Smooth muscle cell (in vitro differentiated cells): ENCODE results near the gene OAS3. TPM values are rescaled to one million over a fixed set of nuclear protein-coding genes. Genes with fewer than 3 reads are reported as not detected.

Experiments used
- DNase-seq: peaks from one replicate; lab custom pipeline; 2025; ENCODE audit not compliant: unreplicated experiment; lab: John Stamatoyannopoulos, UW
- H2AFZ ChIP-seq: fragments of 200-600 bp; sonication (generic); 2 replicates; pipeline ENCODE4 v1.6.0; 2016; ENCODE audit warnings: antibody characterized with exemption, low read depth, mild to moderate bottlenecking
- H3F3A ChIP-seq: fragments of 200-600 bp; sonication (generic); 2 replicates; pipeline ENCODE4 v1.6.0; 2017; ENCODE audit warnings: antibody characterized with exemption, low read depth
- H3K27ac ChIP-seq: fragments of 200-600 bp; sonication (generic); 2 replicates; pipeline ENCODE4 v1.5.1; 2016; ENCODE audit warnings: low read depth, mild to moderate bottlenecking
- H3K27me3 ChIP-seq: fragments of 200-600 bp; sonication (generic); 2 replicates; pipeline ENCODE4 v1.6.1; 2016; ENCODE audit warnings: low read depth, mild to moderate bottlenecking
- H3K36me3 ChIP-seq: fragments of 200-600 bp; sonication (generic); 2 replicates; pipeline ENCODE4 v1.5.1; 2016; ENCODE audit warnings: low read depth
- H3K4me1 ChIP-seq: fragments of 200-600 bp; sonication (generic); 2 replicates; pipeline ENCODE4 v1.5.1; 2016; ENCODE audit warnings: low read depth
- H3K4me2 ChIP-seq: fragments of 200-600 bp; sonication (generic); 2 replicates; pipeline ENCODE4 v1.6.0; 2016; ENCODE audit warnings: mild to moderate bottlenecking
- H3K4me3 ChIP-seq: fragments of 200-600 bp; sonication (generic); 2 replicates; pipeline ENCODE4 v1.5.1; 2016; ENCODE audit warnings: mild to moderate bottlenecking
- H3K79me2 ChIP-seq: fragments of 200-600 bp; sonication (generic); 2 replicates; pipeline ENCODE4 v1.6.0; 2016; ENCODE audit warnings: low read depth, mild to moderate bottlenecking
- H3K9ac ChIP-seq: fragments of 200-600 bp; sonication (generic); 2 replicates; pipeline ENCODE4 v1.6.0; 2016; ENCODE audit warnings: low read depth
- H3K9me3 ChIP-seq: fragments of 200-600 bp; sonication (generic); replicated peaks from 2 replicates; pipeline ENCODE4 v1.5.1; 2016; ENCODE audit warnings: low read depth
- H4K20me1 ChIP-seq: fragments of 200-600 bp; sonication (generic); 2 replicates; pipeline ENCODE4 v1.6.0; 2016; ENCODE audit warnings: low read depth
- WGBS: methylation state at CpG from one replicate; pipeline ENCODE4 v1.1.7; 2016; ENCODE audit warnings: low lambda C conversion rate; 5-methylcytosine and 5-hydroxymethylcytosine counted together
- polyA plus RNA-seq: library from polyadenylated mRNA; unstranded; fragments of >200 nt; fragmentation: Nextera tagmentation; extraction: Ambion mirVana; gene quantifications from 2 replicates; pipeline ENCODE4 v1.2.1, GENCODE V29; 2016
- total RNA-seq: library from RNA; depleted of rRNA; stranded (reverse); fragments of >200 nt; gene quantifications from 2 replicates; pipeline ENCODE4 v1.2.3, GENCODE V29; 2014
- TF ChIP-seq, protein P1 (sequence below): fragments of 200-600 bp; sonication (generic); IDR thresholded peaks from 2 replicates; pipeline ENCODE4 v1.5.1; 2017; ENCODE audit warnings: borderline replicate concordance, mild to moderate bottlenecking, antibody characterized with exemption; ENCODE audit not compliant: insufficient read depth, poor library complexity, severe bottlenecking

Gene OAS3
- total and polyA plus RNA-seq, 2 experiments from 2014 or later = 1.1 TPM; not detected in 1

DNA sequence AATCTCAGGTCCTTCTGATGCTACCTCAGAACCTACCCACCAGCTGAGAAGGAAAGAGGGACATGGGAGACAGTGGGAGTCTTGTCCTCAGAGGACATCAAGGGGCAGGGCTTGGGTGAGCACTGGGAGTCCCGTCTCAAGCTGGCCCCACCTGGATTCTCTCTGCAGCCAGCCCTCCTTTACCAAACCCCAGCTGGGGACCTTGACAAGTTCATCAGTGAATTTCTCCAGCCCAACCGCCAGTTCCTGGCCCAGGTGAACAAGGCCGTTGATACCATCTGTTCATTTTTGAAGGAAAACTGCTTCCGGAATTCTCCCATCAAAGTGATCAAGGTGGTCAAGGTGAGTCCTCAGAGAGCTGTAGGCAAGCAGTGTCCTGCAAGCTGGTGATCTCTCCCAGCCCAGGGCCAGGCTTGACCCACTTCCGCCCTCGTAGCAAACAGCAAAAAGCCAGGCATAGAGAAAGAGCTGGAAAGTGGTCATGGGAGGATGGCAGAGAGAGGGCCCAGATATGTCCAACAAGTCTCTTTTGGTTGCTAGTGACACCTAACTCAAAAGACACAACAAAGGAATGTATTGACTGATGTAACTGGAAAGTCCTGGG, 25.9 kb downstream of the OAS3 start:
- Histone ChIP-seq H3F3A (no peaks in the 10 kb centered on the region), H3K4me2 (no peak overlapping the region), H3K4me3 (no peak overlapping the region), H3K9ac (no peak overlapping the region), H3K79me2 (no peaks in the 10 kb centered on the region), H3K36me3 (no peaks in the 10 kb centered on the region), H3K4me1 (no peaks in the 10 kb centered on the region), H3K27ac (no peak overlapping the region), H3K27me3 (no peaks in the 10 kb centered on the region), H3K9me3 (no peaks in the 10 kb centered on the region), H2AFZ (no peak overlapping the region), H4K20me1 (no peaks in the 10 kb centered on the region)
- 92% methylated on average over 6 of the region's 6 CpGs for WGBS
- TF ChIP-seq, protein P1, sequence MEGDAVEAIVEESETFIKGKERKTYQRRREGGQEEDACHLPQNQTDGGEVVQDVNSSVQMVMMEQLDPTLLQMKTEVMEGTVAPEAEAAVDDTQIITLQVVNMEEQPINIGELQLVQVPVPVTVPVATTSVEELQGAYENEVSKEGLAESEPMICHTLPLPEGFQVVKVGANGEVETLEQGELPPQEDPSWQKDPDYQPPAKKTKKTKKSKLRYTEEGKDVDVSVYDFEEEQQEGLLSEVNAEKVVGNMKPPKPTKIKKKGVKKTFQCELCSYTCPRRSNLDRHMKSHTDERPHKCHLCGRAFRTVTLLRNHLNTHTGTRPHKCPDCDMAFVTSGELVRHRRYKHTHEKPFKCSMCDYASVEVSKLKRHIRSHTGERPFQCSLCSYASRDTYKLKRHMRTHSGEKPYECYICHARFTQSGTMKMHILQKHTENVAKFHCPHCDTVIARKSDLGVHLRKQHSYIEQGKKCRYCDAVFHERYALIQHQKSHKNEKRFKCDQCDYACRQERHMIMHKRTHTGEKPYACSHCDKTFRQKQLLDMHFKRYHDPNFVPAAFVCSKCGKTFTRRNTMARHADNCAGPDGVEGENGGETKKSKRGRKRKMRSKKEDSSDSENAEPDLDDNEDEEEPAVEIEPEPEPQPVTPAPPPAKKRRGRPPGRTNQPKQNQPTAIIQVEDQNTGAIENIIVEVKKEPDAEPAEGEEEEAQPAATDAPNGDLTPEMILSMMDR = no peak
- DNase-seq = no peak

- H3K27ac ChIP-seq = no peak overlapping the region
- 74% methylated on average over 4 of the region's 4 CpGs for WGBS
- H3K4me2 ChIP-seq = no peak overlapping the region
- TF ChIP-seq, protein P1 = no peak
- no peaks in the 10 kb centered on the region for H3K9me3 ChIP-seq
- H4K20me1 ChIP-seq = no peaks in the 10 kb centered on the region
- H3K9ac ChIP-seq = no peak overlapping the region
- H3K36me3 ChIP-seq = no peaks in the 10 kb centered on the region
- no peak overlapping the region for H2AFZ ChIP-seq
- no peak for DNase-seq
- H3K27me3 ChIP-seq = no peaks in the 10 kb centered on the region
- no peaks in the 10 kb centered on the region for H3K4me1 ChIP-seq
- H3K79me2 ChIP-seq = no peaks in the 10 kb centered on the region
- H3F3A ChIP-seq = no peaks in the 10 kb centered on the region
- no peak overlapping the region for H3K4me3 ChIP-seq
These were observed 26.6 kb downstream of the OAS3 start for GRCh38 chr12:112964915-112965314.

- no peak overlapping the region for H3K27ac ChIP-seq
- H3K4me3 ChIP-seq = no peak overlapping the region
- TF ChIP-seq, protein P1 = no peak
- no peaks in the 10 kb centered on the region for H4K20me1 ChIP-seq
- no peak overlapping the region for H3K4me2 ChIP-seq
- no peaks in the 10 kb centered on the region for H3K36me3 ChIP-seq
- no peaks in the 10 kb centered on the region for H3K27me3 ChIP-seq
- no peaks in the 10 kb centered on the region for H3K79me2 ChIP-seq
- no peak for DNase-seq
- H2AFZ ChIP-seq = no peak overlapping the region
- H3K9me3 ChIP-seq = no peaks in the 10 kb centered on the region
- no peaks in the 10 kb centered on the region for H3F3A ChIP-seq
- no peaks in the 10 kb centered on the region for H3K4me1 ChIP-seq
- 89% methylated on average over 15 of the region's 15 CpGs for WGBS
- H3K9ac ChIP-seq = no peak overlapping the region
These were observed 27.4 kb downstream of the OAS3 start for GRCh38 chr12:112965643-112966042.

DNA sequence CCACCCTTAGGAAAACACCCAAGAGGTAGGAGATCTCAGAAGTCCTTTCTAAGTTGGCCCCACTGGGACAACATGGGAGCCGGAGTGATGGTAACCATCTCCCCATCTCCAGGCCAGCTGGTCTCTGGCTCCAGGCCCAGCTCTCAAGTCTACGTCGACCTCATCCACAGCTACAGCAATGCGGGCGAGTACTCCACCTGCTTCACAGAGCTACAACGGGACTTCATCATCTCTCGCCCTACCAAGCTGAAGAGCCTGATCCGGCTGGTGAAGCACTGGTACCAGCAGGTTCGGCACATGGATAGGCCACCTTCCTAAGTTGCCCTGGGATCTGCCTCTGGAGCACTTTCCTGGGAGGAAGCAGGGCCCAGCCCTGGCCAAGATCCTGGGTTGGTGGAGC, 29.0 kb downstream of the OAS3 start:
- H4K20me1 ChIP-seq = no peaks in the 10 kb centered on the region
- 92% methylated on average over 9 of the region's 9 CpGs for WGBS
- H3K36me3 ChIP-seq = no peaks in the 10 kb centered on the region
- TF ChIP-seq, protein P1 = no peak
- no peaks in the 10 kb centered on the region for H3K4me1 ChIP-seq
- no peak for DNase-seq
- no peak overlapping the region for H3K9ac ChIP-seq
- H3K4me2 ChIP-seq = no peak overlapping the region
- H3K27ac ChIP-seq = no peak overlapping the region
- no peaks in the 10 kb centered on the region for H3K9me3 ChIP-seq
- H2AFZ ChIP-seq = no peak overlapping the region
- H3K4me3 ChIP-seq = no peak overlapping the region
- no peaks in the 10 kb centered on the region for H3K79me2 ChIP-seq
- H3K27me3 ChIP-seq = no peaks in the 10 kb centered on the region
- no peaks in the 10 kb centered on the region for H3F3A ChIP-seq
